ENCODE results near the gene CUL9.

CUL9 gene

DNA sequence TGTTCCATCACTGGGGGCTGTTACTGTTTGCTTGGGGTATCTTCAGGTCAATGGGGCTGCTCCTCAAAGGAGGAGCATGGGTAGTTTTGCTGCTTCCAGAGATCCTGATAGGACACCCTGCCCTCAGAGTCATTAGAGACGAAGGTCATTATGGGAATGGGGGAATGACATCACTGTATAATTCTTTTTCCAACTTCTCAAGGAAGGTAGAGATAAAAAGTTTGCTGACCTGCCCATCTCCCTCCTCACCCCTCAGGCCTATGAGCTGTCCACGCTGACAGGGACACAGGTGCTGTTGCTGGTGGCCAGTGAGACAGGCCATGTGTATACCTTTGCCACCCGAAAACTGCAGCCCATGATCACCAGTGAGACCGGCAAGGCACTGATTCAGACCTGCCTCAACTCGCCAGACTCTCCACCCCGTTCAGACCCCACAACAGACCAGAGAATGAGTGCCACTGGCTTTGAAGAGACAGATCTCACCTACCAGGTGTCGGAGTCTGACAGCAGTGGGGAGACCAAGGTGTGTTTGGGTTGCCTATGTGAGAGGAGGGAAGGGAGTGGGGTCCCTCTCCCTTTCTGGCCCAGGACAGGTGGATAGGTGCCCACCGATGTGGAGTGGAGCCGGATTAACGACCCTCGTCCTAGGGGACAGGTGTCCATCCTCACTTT is 8.3 kb upstream of the CUL9 start:
- no peak for DNase-seq (ENCODE audit: low read depth)
- H3K4me3 ChIP-seq (ENCODE audit: low read depth, low read length): peak overlapping the region; percentile 94
- in situ Hi-C loops (cut with HindIII; ENCODE audit: low sequenced_read_pairs): no loop called here
- TF ChIP-seq, protein P1, sequence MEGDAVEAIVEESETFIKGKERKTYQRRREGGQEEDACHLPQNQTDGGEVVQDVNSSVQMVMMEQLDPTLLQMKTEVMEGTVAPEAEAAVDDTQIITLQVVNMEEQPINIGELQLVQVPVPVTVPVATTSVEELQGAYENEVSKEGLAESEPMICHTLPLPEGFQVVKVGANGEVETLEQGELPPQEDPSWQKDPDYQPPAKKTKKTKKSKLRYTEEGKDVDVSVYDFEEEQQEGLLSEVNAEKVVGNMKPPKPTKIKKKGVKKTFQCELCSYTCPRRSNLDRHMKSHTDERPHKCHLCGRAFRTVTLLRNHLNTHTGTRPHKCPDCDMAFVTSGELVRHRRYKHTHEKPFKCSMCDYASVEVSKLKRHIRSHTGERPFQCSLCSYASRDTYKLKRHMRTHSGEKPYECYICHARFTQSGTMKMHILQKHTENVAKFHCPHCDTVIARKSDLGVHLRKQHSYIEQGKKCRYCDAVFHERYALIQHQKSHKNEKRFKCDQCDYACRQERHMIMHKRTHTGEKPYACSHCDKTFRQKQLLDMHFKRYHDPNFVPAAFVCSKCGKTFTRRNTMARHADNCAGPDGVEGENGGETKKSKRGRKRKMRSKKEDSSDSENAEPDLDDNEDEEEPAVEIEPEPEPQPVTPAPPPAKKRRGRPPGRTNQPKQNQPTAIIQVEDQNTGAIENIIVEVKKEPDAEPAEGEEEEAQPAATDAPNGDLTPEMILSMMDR (IDR thresholded peaks at IDR 0.05; ENCODE audit: low read depth, low read length, missing control alignments): no peak

DNA sequence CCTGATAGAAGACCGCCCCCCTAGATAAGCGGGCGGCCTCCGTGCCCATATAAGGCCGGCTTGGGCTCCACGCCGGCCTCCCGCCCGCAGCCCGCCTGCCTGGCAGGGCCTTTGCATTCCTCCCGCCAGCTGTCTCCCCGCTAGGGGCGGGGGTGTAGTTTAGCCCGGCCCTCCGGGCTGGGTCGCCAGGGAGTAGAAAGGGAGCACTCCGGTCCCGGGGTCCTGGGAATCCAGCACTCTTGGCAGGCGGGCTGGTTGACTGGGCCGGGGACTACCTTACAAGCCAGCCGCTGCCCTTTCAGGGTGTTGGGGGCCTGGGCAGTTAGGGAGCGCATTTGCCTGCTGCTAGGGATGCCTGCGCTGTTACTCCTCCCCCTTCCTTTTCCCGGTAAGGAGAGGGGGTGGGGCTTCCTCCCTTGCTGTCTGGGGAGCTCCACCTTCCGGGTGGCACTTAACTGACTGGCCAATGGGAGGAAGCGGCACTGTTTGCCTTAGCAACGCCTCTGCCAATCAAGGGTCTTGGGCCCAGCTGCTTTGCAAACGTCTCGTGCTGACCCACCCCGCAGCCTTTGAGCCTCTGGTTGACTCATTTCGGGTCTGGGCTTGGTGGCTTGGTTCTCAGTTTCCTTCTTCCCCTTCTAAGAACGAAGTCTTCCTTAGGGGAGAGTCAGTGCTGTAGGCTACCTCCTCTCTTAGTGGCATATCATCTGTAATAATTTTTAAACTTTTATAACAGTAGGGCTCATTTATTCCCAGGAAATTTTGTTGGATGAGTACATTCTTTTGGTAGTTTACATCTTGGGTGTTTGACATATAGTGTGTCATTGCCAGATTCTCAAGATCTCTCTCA is 7.5 kb upstream of the CUL9 start:
- DNase-seq (ENCODE audit: low read depth): peak; percentile 97
- peak overlapping the region; percentile 94 for H3K4me3 ChIP-seq (ENCODE audit: low read depth, low read length)
- in situ Hi-C loops (cut with HindIII; ENCODE audit: low sequenced_read_pairs): no loop called here
- TF ChIP-seq, protein P1 (IDR thresholded peaks at IDR 0.05; ENCODE audit: low read depth, low read length, missing control alignments): no peak

DNA sequence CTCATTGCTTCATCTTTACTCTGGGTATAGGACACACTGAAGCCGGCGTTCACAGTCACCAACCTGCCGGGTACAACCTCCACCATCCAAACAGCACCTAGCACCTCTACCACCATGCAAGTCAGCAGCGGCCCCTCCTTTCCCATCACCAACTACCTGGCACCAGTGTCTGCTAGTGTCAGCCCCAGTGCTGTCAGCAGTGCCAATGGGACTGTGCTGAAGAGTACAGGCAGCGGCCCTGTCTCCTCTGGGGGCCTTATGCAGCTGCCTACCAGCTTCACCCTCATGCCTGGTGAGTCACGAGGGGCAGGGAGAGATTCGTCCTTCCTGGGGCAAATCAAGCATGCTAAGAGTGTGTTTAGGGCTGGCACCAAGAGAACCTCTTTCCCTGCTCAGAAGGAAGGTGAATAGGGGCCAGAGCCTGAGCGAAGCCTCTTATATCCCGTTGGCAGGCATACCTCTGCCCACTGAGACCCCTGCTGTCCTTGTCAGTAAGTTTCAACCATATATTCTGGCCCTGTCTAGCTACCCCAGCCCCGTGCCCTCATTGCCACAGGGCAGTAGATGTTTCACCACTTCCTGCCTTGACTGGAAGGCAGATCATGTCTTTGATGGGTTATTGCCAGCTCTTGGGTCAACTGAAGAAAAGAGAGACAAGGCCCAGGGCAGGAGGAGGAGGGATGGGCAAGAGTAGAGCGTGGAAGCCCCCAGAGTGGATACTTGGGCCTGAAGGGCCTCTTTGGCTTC is 6.1 kb upstream of the CUL9 start:
- DNase-seq (ENCODE audit: low read depth): no peak
- in situ Hi-C loops (cut with HindIII; ENCODE audit: low sequenced_read_pairs): no loop called here
- no peak overlapping the region for H3K4me3 ChIP-seq (ENCODE audit: low read depth, low read length)
- TF ChIP-seq, protein P1 (IDR thresholded peaks at IDR 0.05; ENCODE audit: low read depth, low read length, missing control alignments): no peak

DNA sequence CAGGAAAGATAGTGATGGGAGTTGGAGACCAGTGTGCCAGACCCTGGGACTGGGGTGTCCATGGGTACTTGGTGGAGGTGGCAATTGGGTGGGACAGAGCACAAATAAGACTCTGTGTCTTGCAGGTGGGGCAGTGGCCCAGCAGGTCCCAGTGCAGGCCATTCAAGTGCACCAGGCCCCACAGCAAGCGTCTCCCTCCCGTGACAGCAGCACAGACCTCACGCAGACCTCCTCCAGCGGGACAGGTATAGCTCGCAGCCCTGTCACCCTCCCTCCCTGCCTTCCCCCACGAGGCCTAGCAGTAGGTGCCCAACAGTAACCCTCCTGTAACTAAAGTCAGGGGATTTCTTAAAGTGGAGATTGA is 5.6 kb upstream of the CUL9 start:
- TF ChIP-seq, protein P1 (IDR thresholded peaks at IDR 0.05; ENCODE audit: low read depth, low read length, missing control alignments): no peak
- H3K4me3 ChIP-seq (ENCODE audit: low read depth, low read length): no peak overlapping the region
- DNase-seq (ENCODE audit: low read depth): no peak
- in situ Hi-C loops (cut with HindIII; ENCODE audit: low sequenced_read_pairs): no loop called here

DNA sequence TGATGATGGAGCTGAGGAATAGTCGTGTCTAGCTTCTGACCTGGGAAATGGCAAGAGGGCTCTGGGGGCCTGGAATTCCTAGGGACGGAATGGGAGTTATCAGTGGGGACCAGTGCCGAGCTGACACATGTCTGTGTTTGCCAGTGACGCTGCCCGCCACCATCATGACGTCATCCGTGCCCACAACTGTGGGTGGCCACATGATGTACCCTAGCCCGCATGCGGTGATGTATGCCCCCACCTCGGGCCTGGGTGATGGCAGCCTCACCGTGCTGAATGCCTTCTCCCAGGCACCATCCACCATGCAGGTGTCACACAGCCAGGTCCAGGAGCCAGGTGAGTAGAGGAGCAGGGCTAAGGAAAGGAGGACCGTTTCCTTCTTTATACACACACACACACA is 3.8 kb upstream of the CUL9 start:
- DNase-seq (ENCODE audit: low read depth): no peak
- no peak overlapping the region for H3K4me3 ChIP-seq (ENCODE audit: low read depth, low read length)
- TF ChIP-seq, protein P1 (IDR thresholded peaks at IDR 0.05; ENCODE audit: low read depth, low read length, missing control alignments): no peak
- in situ Hi-C loops (cut with HindIII; ENCODE audit: low sequenced_read_pairs): no loop called here
